Measurements from ENCODE around the gene BORCS6. TPM values are rescaled to one million over a fixed set of nuclear protein-coding genes. Genes with fewer than 3 reads are reported as not detected.

BORCS6 gene
- total RNA-seq, 6 experiments from 2014 or later: 4.4 to 6.0 (median 4.6) TPM

DNA sequence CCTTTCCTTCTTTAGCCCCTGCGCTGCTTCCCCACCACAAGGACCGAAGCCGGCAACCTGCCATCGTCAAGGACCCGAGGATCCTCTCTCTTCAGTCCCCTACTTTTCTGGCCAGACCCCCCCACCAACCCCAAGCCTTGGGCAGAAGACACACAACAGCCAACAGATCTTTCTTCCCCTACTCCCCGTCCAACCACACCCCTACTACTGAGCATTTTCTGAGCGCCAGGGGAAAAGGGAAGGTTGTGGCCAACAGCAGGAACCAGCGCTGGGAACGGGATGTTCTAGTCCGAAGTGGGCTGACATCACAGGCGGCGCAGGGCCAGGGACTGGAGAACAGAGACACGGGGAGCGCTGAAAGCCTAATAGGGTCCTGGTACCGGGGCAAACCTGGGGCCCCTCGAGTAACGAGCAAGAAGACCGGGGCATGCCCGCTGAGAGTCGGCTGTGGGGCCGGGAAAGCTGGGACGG, 38.3 kb downstream of the BORCS6 start:
- Mint-ChIP-seq H3K27me3 (ENCODE audit: insufficient read depth) (peaks cover 28% of the 10 kb centered on the region), H3K27ac (no peak overlapping the region), H3K9me3 (no peaks in the 10 kb centered on the region), H3K36me3 (ENCODE audit: low read depth) (peaks cover 8% of the 10 kb centered on the region; the same call in 1 of the 2 replicates), H3K4me1 (ENCODE audit: low read depth) (peaks cover 7% of the 10 kb centered on the region), H3K4me3 (no peak overlapping the region; the same call in 1 of the 2 replicates)
- TF ChIP-seq, protein P1, sequence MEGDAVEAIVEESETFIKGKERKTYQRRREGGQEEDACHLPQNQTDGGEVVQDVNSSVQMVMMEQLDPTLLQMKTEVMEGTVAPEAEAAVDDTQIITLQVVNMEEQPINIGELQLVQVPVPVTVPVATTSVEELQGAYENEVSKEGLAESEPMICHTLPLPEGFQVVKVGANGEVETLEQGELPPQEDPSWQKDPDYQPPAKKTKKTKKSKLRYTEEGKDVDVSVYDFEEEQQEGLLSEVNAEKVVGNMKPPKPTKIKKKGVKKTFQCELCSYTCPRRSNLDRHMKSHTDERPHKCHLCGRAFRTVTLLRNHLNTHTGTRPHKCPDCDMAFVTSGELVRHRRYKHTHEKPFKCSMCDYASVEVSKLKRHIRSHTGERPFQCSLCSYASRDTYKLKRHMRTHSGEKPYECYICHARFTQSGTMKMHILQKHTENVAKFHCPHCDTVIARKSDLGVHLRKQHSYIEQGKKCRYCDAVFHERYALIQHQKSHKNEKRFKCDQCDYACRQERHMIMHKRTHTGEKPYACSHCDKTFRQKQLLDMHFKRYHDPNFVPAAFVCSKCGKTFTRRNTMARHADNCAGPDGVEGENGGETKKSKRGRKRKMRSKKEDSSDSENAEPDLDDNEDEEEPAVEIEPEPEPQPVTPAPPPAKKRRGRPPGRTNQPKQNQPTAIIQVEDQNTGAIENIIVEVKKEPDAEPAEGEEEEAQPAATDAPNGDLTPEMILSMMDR (IDR thresholded peaks at IDR 0.05): no peak
- DNase-seq: peak; percentile 63

DNA sequence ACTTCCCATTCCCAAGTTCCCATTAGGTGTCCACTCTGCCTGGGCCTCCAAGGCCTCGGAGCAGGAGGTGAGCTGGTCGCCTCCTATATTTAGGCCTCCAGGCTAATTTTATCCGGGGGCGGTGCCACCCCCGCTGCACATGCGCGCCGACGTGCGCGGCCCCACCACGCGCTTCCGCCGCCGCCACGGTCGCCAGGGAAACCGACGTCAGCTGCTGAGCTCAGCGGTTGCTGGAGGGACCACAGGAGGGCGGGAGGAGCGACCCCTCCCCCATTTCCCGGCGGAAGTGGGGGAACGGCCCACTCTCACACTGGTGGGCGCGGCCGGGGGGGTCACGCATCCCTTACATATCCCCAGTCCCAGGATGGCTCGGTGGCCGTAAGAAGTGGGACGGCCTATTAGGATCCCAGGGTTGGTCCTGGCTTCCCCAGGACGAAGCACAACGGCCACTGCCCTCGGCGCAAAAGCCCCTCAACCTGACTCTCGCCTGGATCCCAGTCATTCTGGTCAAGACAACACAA, 38.8 kb downstream of the BORCS6 start:
- Mint-ChIP-seq H3K27me3 (ENCODE audit: insufficient read depth) (peaks cover 28% of the 10 kb centered on the region), H3K4me1 (ENCODE audit: low read depth) (peaks cover 7% of the 10 kb centered on the region), H3K36me3 (ENCODE audit: low read depth) (peaks cover 13% of the 10 kb centered on the region; the same call in 1 of the 2 replicates), H3K9me3 (no peaks in the 10 kb centered on the region), H3K27ac (no peak overlapping the region), H3K4me3 (no peak overlapping the region; the same call in 1 of the 2 replicates)
- TF ChIP-seq, protein P1 (IDR thresholded peaks at IDR 0.05): no peak
- peak; percentile 82 for DNase-seq

- Mint-ChIP-seq H3K27ac (peak overlapping the region; percentile 33; the same call in 1 of the 2 replicates), H3K9me3 (no peaks in the 10 kb centered on the region), H3K36me3 (ENCODE audit: low read depth) (peaks cover 15% of the 10 kb centered on the region; the same call in 1 of the 2 replicates), H3K4me1 (ENCODE audit: low read depth) (peaks cover 7% of the 10 kb centered on the region), H3K4me3 (no peak overlapping the region; the same call in 1 of the 2 replicates), H3K27me3 (ENCODE audit: insufficient read depth) (peaks cover 28% of the 10 kb centered on the region)
- no peak for DNase-seq
- TF ChIP-seq, protein P1 (IDR thresholded peaks at IDR 0.05): no peak
Observed at GRCh38 chr17:8150194-8151119, 39.5 kb downstream of the BORCS6 start.

- no peak overlapping the region for H3K4me3 Mint-ChIP-seq
- H3K27ac Mint-ChIP-seq: peak overlapping the region; percentile 33; the same call in 1 of the 2 replicates
- H3K36me3 Mint-ChIP-seq (ENCODE audit: low read depth): peaks cover 15% of the 10 kb centered on the region; the same call in 1 of the 2 replicates
- no peaks in the 10 kb centered on the region for H3K9me3 Mint-ChIP-seq
- TF ChIP-seq, protein P1 (IDR thresholded peaks at IDR 0.05): no peak
- H3K27me3 Mint-ChIP-seq (ENCODE audit: insufficient read depth): peaks cover 34% of the 10 kb centered on the region
- DNase-seq: no peak
- peaks cover 7% of the 10 kb centered on the region for H3K4me1 Mint-ChIP-seq (ENCODE audit: low read depth)
Observed at GRCh38 chr17:8149419-8150193, 40.4 kb downstream of the BORCS6 start.

GRCh38 chr17:8148560-8148959, 41.4 kb downstream of the BORCS6 start:
- TF ChIP-seq, protein P1 (IDR thresholded peaks at IDR 0.05): no peak
- peaks cover 20% of the 10 kb centered on the region for H3K36me3 Mint-ChIP-seq (ENCODE audit: low read depth)
- peak overlapping the region; percentile 21; the same call in 1 of the 2 replicates for H3K27ac Mint-ChIP-seq
- no peak for DNase-seq
- peaks cover 7% of the 10 kb centered on the region for H3K4me1 Mint-ChIP-seq (ENCODE audit: low read depth)
- H3K27me3 Mint-ChIP-seq (ENCODE audit: insufficient read depth): peaks cover 39% of the 10 kb centered on the region
- H3K4me3 Mint-ChIP-seq: no peak overlapping the region
- H3K9me3 Mint-ChIP-seq: no peaks in the 10 kb centered on the region
